K562 (cell line): ENCODE results near the gene KIF6. TPM values are rescaled to one million over a fixed set of nuclear protein-coding genes. Genes with fewer than 3 reads are reported as not detected.

Experiments used
- ATAC-seq: fragments of 200-7000 bp; cut with Tn5 transposase; 3 replicates; pipeline ENCODE4 v1.9.1; 2020; ENCODE audit warnings: moderate library complexity
- BruUV-seq: library from RNA; stranded (reverse); fragments of 400-500 nt; replicated peaks from 2 replicates; lab custom pipeline; 2021; lab: Mats Ljungman, UMichigan
- CTCF ChIA-PET: fragments of 300-600 bp; formaldehyde crosslinking; extraction: SDS; loops from one replicate; lab custom pipeline; 2021; ENCODE audit warnings: low intra/inter-chr PET ratio; lab: Yijun Ruan, JAX
- POLR2A ChIA-PET: fragments of 300-600, 350-650 bp; sonication (Branson Sonifier 250); formaldehyde crosslinking; extraction: SDS; loops from one replicate; lab custom pipeline; 2021; ENCODE audit warnings: antibody characterized with exemption, inconsistent platforms; lab: Yijun Ruan, JAX
- DNase-seq, 4 experiments: peaks; one replicate each; pipeline versions ENCODE4 v3.0.0 to v3.0.0-alpha.2; 2011 to 2018; ENCODE audit warnings: low spot score in 3 of 4, mixed read lengths in 3 of 4; ENCODE audit errors: extremely low read depth in 1 of 4
- FAIRE-seq: peaks from 2 replicates; lab custom pipeline; 2011; peaks lifted over from hg19 to GRCh38; lab: Jason Lieb, UNC
- H2AFZ ChIP-seq: 2 replicates; pipeline ENCODE4 v1.6.0; 2011; ENCODE audit warnings: low read depth, low read length, control low read depth, inconsistent platforms
- H3K27ac ChIP-seq: fragments of 200-600 bp; 3 replicates; pipeline ENCODE4 v1.8.0; 2011; ENCODE audit warnings: low read depth, mild to moderate bottlenecking, control low read depth, inconsistent platforms, low read length, moderate library complexity, mixed read lengths; ENCODE audit errors: extremely low read depth
- H3K27me3 ChIP-seq, 2 experiments: fragments of 300-600 bp in 1 of 2; 2 replicates in 1 of 2; 3 replicates in 1 of 2; pipeline versions ENCODE4 v1.6.0 to v1.8.0; 2011; ENCODE audit warnings: inconsistent platforms in 2 of 2, low read length in 2 of 2, mild to moderate bottlenecking in 1 of 2, mixed read lengths in 1 of 2, moderate library complexity in 1 of 2; ENCODE audit not compliant: control insufficient read depth in 2 of 2, insufficient read depth in 2 of 2
- H3K36me3 ChIP-seq: fragments of 300-600 bp; 3 replicates; pipeline ENCODE4 v1.8.0; 2011; ENCODE audit warnings: mild to moderate bottlenecking, low read length, inconsistent platforms; ENCODE audit not compliant: control insufficient read depth, insufficient read depth
- H3K4me1 ChIP-seq, 2 experiments: fragments of 200-600 bp in 1 of 2; replicated peaks in 1 of 2; 2 replicates in 1 of 2; 3 replicates in 1 of 2; pipeline versions ENCODE4 v1.5.1 to v1.8.0; 2011; ENCODE audit warnings: inconsistent platforms in 2 of 2, low read length in 2 of 2, mild to moderate bottlenecking in 1 of 2, mixed read lengths in 1 of 2, moderate library complexity in 1 of 2; ENCODE audit not compliant: control insufficient read depth in 2 of 2, insufficient read depth in 2 of 2
- H3K4me2 ChIP-seq: 2 replicates; pipeline ENCODE4 v1.6.1; 2011; ENCODE audit warnings: low read length, control low read depth, inconsistent platforms, mixed read lengths; ENCODE audit not compliant: insufficient read depth
- H3K4me3 ChIP-seq: fragments of 200-600 bp; sonication (generic), shearing (Covaris generic); 2 replicates; pipeline ENCODE4 v1.5.1; 2016; ENCODE audit warnings: control low read depth, inconsistent platforms
- H3K79me2 ChIP-seq: fragments of 200-600 bp; 3 replicates; pipeline ENCODE4 v1.8.0; 2011; ENCODE audit warnings: low read length, inconsistent platforms; ENCODE audit not compliant: control insufficient read depth, insufficient read depth
- H3K9ac ChIP-seq, 2 experiments: 2 replicates each; pipeline versions ENCODE4 v1.6.0 to v1.6.1; 2011; ENCODE audit warnings: low read depth in 2 of 2, low read length in 2 of 2, control low read depth in 1 of 2, inconsistent platforms in 1 of 2, mild to moderate bottlenecking in 1 of 2, mixed read lengths in 1 of 2; ENCODE audit not compliant: insufficient read depth in 1 of 2
- H3K9me1 ChIP-seq: one replicate; pipeline ENCODE4 v1.6.0; 2011; ENCODE audit warnings: inconsistent platforms, mild to moderate bottlenecking, low read length, moderate library complexity; ENCODE audit not compliant: control insufficient read depth, insufficient read depth
- H3K9me3 ChIP-seq: replicated peaks from 2 replicates; pipeline ENCODE4 v1.5.1; 2011; ENCODE audit warnings: low read depth, low read length, inconsistent platforms; ENCODE audit not compliant: control insufficient read depth, insufficient read depth
- H4K20me1 ChIP-seq: replicated peaks from 2 replicates; pipeline ENCODE4 v1.6.1; 2011; ENCODE audit warnings: low read length, inconsistent platforms, mixed read lengths; ENCODE audit not compliant: control insufficient read depth, insufficient read depth
- CEBPZ ChIP-seq: fragments of 150-350 bp; IDR thresholded peaks from 2 replicates; pipeline ENCODE4 v1.6.1; 2014; ENCODE audit warnings: low read depth, mild to moderate bottlenecking, low read length, borderline replicate concordance
- NR4A1 ChIP-seq, 2 experiments: fragments of 250-450 bp in 1 of 2; fragments of 450-650 bp in 1 of 2; sonication (Bioruptor Pico) in 1 of 2; IDR thresholded peaks; 2 replicates each; pipeline versions ENCODE4 v1.4.0 to v1.6.1; 2016 to 2020; ENCODE audit warnings: mild to moderate bottlenecking in 2 of 2, missing compliant biosample characterization in 1 of 2, missing genetic modification characterization in 1 of 2, moderate library complexity in 1 of 2
- PML ChIP-seq: IDR thresholded peaks from 2 replicates; pipeline ENCODE4 v1.6.1; 2012; ENCODE audit warnings: low read length, inconsistent platforms
- TCF3 ChIP-seq: sonication (generic); formaldehyde crosslinking; IDR thresholded peaks from 2 replicates; pipeline ENCODE4 v1.4.0; 2020; ENCODE audit warnings: mild to moderate bottlenecking, missing genetic modification reagents
- TOE1 ChIP-seq, 2 experiments: fragments of 450-650 bp in 1 of 2; sonication (generic) in 1 of 2; formaldehyde crosslinking in 1 of 2; IDR thresholded peaks; 2 replicates each; pipeline versions ENCODE4 v1.7.1 to v1.8.0; 2016 to 2022; ENCODE audit warnings: borderline replicate concordance in 2 of 2, mild to moderate bottlenecking in 2 of 2, antibody characterized with exemption in 1 of 2, inconsistent platforms in 1 of 2, low read depth in 1 of 2, missing genetic modification reagents in 1 of 2, moderate library complexity in 1 of 2
- TSC22D4 ChIP-seq: fragments of 450-650 bp; IDR thresholded peaks from 2 replicates; pipeline ENCODE4 v1.6.1; 2016; ENCODE audit warnings: missing genetic modification characterization, missing biosample characterization, control low read depth
- ZNF263 ChIP-seq: sonication (generic); formaldehyde crosslinking; IDR thresholded peaks from 2 replicates; pipeline ENCODE4 v1.8.0; 2022; ENCODE audit warnings: mild to moderate bottlenecking, missing genetic modification reagents, borderline replicate concordance
- WGBS: fragments of 100-300 bp; shearing (Covaris generic); methylation state at CpG from one replicate; pipeline ENCODE4 v1.1.6; 2016; ENCODE audit warnings: low coverage, mixed read lengths; ENCODE audit not compliant: insufficient coverage; ENCODE audit errors: missing lambda C conversion rate; 5-methylcytosine and 5-hydroxymethylcytosine counted together
- in situ Hi-C: fragments of 300-500 bp; cut with MboI; formaldehyde crosslinking; loops from 4 replicates; pipeline ENCODE4 v1.15.0; 2018; ENCODE audit warnings: inconsistent platforms, mixed read lengths
- intact Hi-C: fragments of 100-400 bp; cut with micrococcal nuclease; formaldehyde crosslinking; loops from 2 replicates; pipeline ENCODE4 v1.14.2; 2022
- polyA plus RNA-seq, 8 experiments: library from polyadenylated mRNA; depleted of rRNA in 4 of 8; stranded (reverse) in 5 of 8; unstranded in 3 of 8; fragments of >200 nt; fragmentation: Nextera tagmentation in 2 of 8; fragmentation: Illumina TruSeq in 1 of 8; extraction: Ambion mirVana in 2 of 8; extraction: Trizol in 1 of 8; gene quantifications; 2 replicates each; pipeline versions ENCODE4 v1.2.1 to v1.2.3, GENCODE V29; 2011 to 2014; ENCODE audit warnings: inconsistent platforms in 1 of 8, missing spikeins in 1 of 8
- total RNA-seq, 7 experiments: library from RNA; depleted of rRNA in 6 of 7; stranded (reverse); fragments of >200 nt in 6 of 7; fragmentation: Illumina TruSeq in 2 of 7; extraction: Trizol in 2 of 7; gene quantifications; 2 replicates each; pipeline versions ENCODE4 v1.2.1 to v1.2.3, GENCODE V29; 2011 to 2021; ENCODE audit warnings: low replicate concordance in 1 of 7
- TF ChIP-seq, protein P1 (sequence below), 2 experiments: fragments of 200-800 bp in 1 of 2; sonication (Bioruptor generic) in 1 of 2; sonication (generic) in 1 of 2; formaldehyde crosslinking in 1 of 2; IDR thresholded peaks in 1 of 2; conservative IDR thresholded peaks in 1 of 2; 2 replicates each; pipeline versions ENCODE4 v1.5.0 to v1.6.1; 2016 to 2020; ENCODE audit warnings: missing compliant biosample characterization in 1 of 2, missing genetic modification characterization in 1 of 2, missing genetic modification reagents in 1 of 2
- TF ChIP-seq, protein P2 (sequence below): fragments of 250-450 bp; sonication (Bioruptor Pico); IDR thresholded peaks from 2 replicates; pipeline ENCODE4 v1.8.0; 2021; ENCODE audit warnings: mild to moderate bottlenecking, moderate library complexity

KIF6 gene
- total and polyA plus RNA-seq, 9 of the 15 experiments (the other 6 are each of a cell fraction or from before 2014, with no cell fraction given) = not detected

GRCh38 chr6:39646751-39647420 lies 78.3 kb downstream of the KIF6 start:
- intact Hi-C loops = no loop called here
- no peak for TF ChIP-seq TOE1 (IDR thresholded peaks at IDR 0.05; ENCODE audit: borderline replicate concordance)
- TF ChIP-seq TOE1 (CRISPR knock-in tag; IDR thresholded peaks at IDR 0.05; ENCODE audit: borderline replicate concordance, low read depth) = no peak
- TF ChIP-seq TCF3 (CRISPR knock-in tag) = no peak
- TF ChIP-seq, protein P1, sequence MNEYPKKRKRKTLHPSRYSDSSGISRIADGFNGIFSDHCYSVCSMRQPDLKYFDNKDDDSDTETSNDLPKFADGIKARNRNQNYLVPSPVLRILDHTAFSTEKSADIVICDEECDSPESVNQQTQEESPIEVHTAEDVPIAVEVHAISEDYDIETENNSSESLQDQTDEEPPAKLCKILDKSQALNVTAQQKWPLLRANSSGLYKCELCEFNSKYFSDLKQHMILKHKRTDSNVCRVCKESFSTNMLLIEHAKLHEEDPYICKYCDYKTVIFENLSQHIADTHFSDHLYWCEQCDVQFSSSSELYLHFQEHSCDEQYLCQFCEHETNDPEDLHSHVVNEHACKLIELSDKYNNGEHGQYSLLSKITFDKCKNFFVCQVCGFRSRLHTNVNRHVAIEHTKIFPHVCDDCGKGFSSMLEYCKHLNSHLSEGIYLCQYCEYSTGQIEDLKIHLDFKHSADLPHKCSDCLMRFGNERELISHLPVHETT (CRISPR knock-in tag; conservative IDR thresholded peaks at IDR 0.05 in 1 of 2, IDR thresholded peaks at IDR 0.05 in 1 of 2) = no peak
- TF ChIP-seq PML = no peak
- TF ChIP-seq TSC22D4 (tag) = no peak
- TF ChIP-seq, protein P2, sequence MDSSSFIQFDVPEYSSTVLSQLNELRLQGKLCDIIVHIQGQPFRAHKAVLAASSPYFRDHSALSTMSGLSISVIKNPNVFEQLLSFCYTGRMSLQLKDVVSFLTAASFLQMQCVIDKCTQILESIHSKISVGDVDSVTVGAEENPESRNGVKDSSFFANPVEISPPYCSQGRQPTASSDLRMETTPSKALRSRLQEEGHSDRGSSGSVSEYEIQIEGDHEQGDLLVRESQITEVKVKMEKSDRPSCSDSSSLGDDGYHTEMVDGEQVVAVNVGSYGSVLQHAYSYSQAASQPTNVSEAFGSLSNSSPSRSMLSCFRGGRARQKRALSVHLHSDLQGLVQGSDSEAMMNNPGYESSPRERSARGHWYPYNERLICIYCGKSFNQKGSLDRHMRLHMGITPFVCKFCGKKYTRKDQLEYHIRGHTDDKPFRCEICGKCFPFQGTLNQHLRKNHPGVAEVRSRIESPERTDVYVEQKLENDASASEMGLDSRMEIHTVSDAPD (CRISPR knock-in tag) = no peak
- no peak for TF ChIP-seq CEBPZ
- TF ChIP-seq NR4A1 (CRISPR knock-in tag; IDR thresholded peaks at IDR 0.05) = no peak
- no peak for TF ChIP-seq NR4A1 (tag; IDR thresholded peaks at IDR 0.05)
- TF ChIP-seq ZNF263 (CRISPR knock-in tag) = no peak
- H2AFZ ChIP-seq = no peak overlapping the region
- no peaks in the 10 kb centered on the region for H3K9me3 ChIP-seq
- no TSS peak for BruUV-seq
- H3K79me2 ChIP-seq = no peaks in the 10 kb centered on the region
- H3K4me2 ChIP-seq = no peak overlapping the region
- H3K27ac ChIP-seq = no peak overlapping the region
- no peak for FAIRE-seq
- ChIA-PET CTCF (no interaction called here), POLR2A (interaction anchor here (1.3 kb wide), 1 partner anchor 22 kb away, joined by 3 read pairs; no protein-coding TSS in a partner anchor)
- H3K9me1 ChIP-seq = no peaks in the 10 kb centered on the region
- no peaks in the 10 kb centered on the region for H3K4me1 ChIP-seq
- peaks cover 0 to 2% of the 10 kb centered on the region in 2 experiments; a peak in 1 of 5 replicates for H3K27me3 ChIP-seq
- no peak for ATAC-seq
- WGBS = 4% methylated on average over 5 of the region's 5 CpGs
- H3K9ac ChIP-seq = no peak overlapping the region
- no peaks in the 10 kb centered on the region for H3K36me3 ChIP-seq
- no peak overlapping the region for H3K4me3 ChIP-seq
- in situ Hi-C loops = no loop called here
- DNase-seq = no peak
- no peaks in the 10 kb centered on the region; the same call in 1 of the 2 replicates for H4K20me1 ChIP-seq
